ENCODE data around the gene BTN1A1.

Gene BTN1A1

GRCh38 chr6:26556263-26557070, 56.4 kb downstream of the BTN1A1 start:
- DNase-seq, result peak in 16 of 56 donors; percentile 5 to 60 (median 12)
